Smooth muscle cell (in vitro differentiated cells): ENCODE measurements around the gene IL17B. TPM values are rescaled to one million over a fixed set of nuclear protein-coding genes. Genes with fewer than 3 reads are reported as not detected.

Experiments
- DNase-seq: peaks from one replicate; lab custom pipeline; 2025; ENCODE audit not compliant: unreplicated experiment; lab: John Stamatoyannopoulos, UW
- H2AFZ ChIP-seq: fragments of 200-600 bp; sonication (generic); 2 replicates; pipeline ENCODE4 v1.6.0; 2016; ENCODE audit warnings: antibody characterized with exemption, low read depth, mild to moderate bottlenecking
- H3F3A ChIP-seq: fragments of 200-600 bp; sonication (generic); 2 replicates; pipeline ENCODE4 v1.6.0; 2017; ENCODE audit warnings: antibody characterized with exemption, low read depth
- H3K27ac ChIP-seq: fragments of 200-600 bp; sonication (generic); 2 replicates; pipeline ENCODE4 v1.5.1; 2016; ENCODE audit warnings: low read depth, mild to moderate bottlenecking
- H3K27me3 ChIP-seq: fragments of 200-600 bp; sonication (generic); 2 replicates; pipeline ENCODE4 v1.6.1; 2016; ENCODE audit warnings: low read depth, mild to moderate bottlenecking
- H3K36me3 ChIP-seq: fragments of 200-600 bp; sonication (generic); 2 replicates; pipeline ENCODE4 v1.5.1; 2016; ENCODE audit warnings: low read depth
- H3K4me1 ChIP-seq: fragments of 200-600 bp; sonication (generic); 2 replicates; pipeline ENCODE4 v1.5.1; 2016; ENCODE audit warnings: low read depth
- H3K4me2 ChIP-seq: fragments of 200-600 bp; sonication (generic); 2 replicates; pipeline ENCODE4 v1.6.0; 2016; ENCODE audit warnings: mild to moderate bottlenecking
- H3K4me3 ChIP-seq: fragments of 200-600 bp; sonication (generic); 2 replicates; pipeline ENCODE4 v1.5.1; 2016; ENCODE audit warnings: mild to moderate bottlenecking
- H3K79me2 ChIP-seq: fragments of 200-600 bp; sonication (generic); 2 replicates; pipeline ENCODE4 v1.6.0; 2016; ENCODE audit warnings: low read depth, mild to moderate bottlenecking
- H3K9ac ChIP-seq: fragments of 200-600 bp; sonication (generic); 2 replicates; pipeline ENCODE4 v1.6.0; 2016; ENCODE audit warnings: low read depth
- H3K9me3 ChIP-seq: fragments of 200-600 bp; sonication (generic); replicated peaks from 2 replicates; pipeline ENCODE4 v1.5.1; 2016; ENCODE audit warnings: low read depth
- H4K20me1 ChIP-seq: fragments of 200-600 bp; sonication (generic); 2 replicates; pipeline ENCODE4 v1.6.0; 2016; ENCODE audit warnings: low read depth
- CTCF ChIP-seq: fragments of 200-600 bp; sonication (generic); IDR thresholded peaks from 2 replicates; pipeline ENCODE4 v1.5.1; 2017; ENCODE audit warnings: borderline replicate concordance, mild to moderate bottlenecking, antibody characterized with exemption; ENCODE audit not compliant: insufficient read depth, poor library complexity, severe bottlenecking
- WGBS: methylation state at CpG from one replicate; pipeline ENCODE4 v1.1.7; 2016; ENCODE audit warnings: low lambda C conversion rate; 5-methylcytosine and 5-hydroxymethylcytosine counted together
- polyA plus RNA-seq: library from polyadenylated mRNA; unstranded; fragments of >200 nt; fragmentation: Nextera tagmentation; extraction: Ambion mirVana; gene quantifications from 2 replicates; pipeline ENCODE4 v1.2.1, GENCODE V29; 2016
- total RNA-seq: library from RNA; depleted of rRNA; stranded (reverse); fragments of >200 nt; gene quantifications from 2 replicates; pipeline ENCODE4 v1.2.3, GENCODE V29; 2014

IL17B gene
- total and polyA plus RNA-seq, 2 experiments from 2014 or later: 10.4 to 12.0 TPM

GRCh38 chr5:149358868-149359495 is 20.1 kb downstream of the IL17B start:
- Histone ChIP-seq H3K36me3 (no peaks in the 10 kb centered on the region), H3K4me1 (peaks cover 8% of the 10 kb centered on the region), H3K27me3 (no peaks in the 10 kb centered on the region), H2AFZ (no peak overlapping the region), H3K9me3 (no peaks in the 10 kb centered on the region), H3K9ac (no peak overlapping the region), H3K4me2 (no peak overlapping the region), H3K79me2 (no peaks in the 10 kb centered on the region), H3K4me3 (no peak overlapping the region), H3F3A (peaks cover 13% of the 10 kb centered on the region), H3K27ac (no peak overlapping the region), H4K20me1 (peaks cover 4% of the 10 kb centered on the region)
- DNase-seq: no peak
- TF ChIP-seq CTCF: no peak
- WGBS: 92% methylated on average over 8 of the region's 8 CpGs

GRCh38 chr5:149358294-149358651 is 20.8 kb downstream of the IL17B start:
- Histone ChIP-seq H3K79me2 (no peaks in the 10 kb centered on the region), H3K27me3 (no peaks in the 10 kb centered on the region), H3K9ac (no peak overlapping the region), H2AFZ (peak overlapping the region; percentile 92), H3K4me2 (peak overlapping the region; percentile 98), H3F3A (peaks cover 15% of the 10 kb centered on the region), H3K36me3 (peaks cover 1% of the 10 kb centered on the region), H3K4me1 (peaks cover 8% of the 10 kb centered on the region), H3K9me3 (no peaks in the 10 kb centered on the region), H3K4me3 (peak overlapping the region; percentile 75), H3K27ac (no peak overlapping the region), H4K20me1 (peaks cover 4% of the 10 kb centered on the region)
- no peak for TF ChIP-seq CTCF
- no peak for DNase-seq
- 5% methylated on average over 12 of the region's 18 CpGs for WGBS

GRCh38 chr5:149357370-149358293 is 21.5 kb downstream of the IL17B start, which contains the start of gene PCYOX1L:
Gene PCYOX1L, plus strand, starts transcription at chr5:149358046. Its CDS starts 23 bp downstream, at chr5:149358069.
- Histone ChIP-seq H3K79me2 (no peaks in the 10 kb centered on the region), H2AFZ (peak within 1 kb of the TSS; percentile 92), H3K27ac (no peak within 1 kb of the TSS), H3K27me3 (no peaks in the 10 kb centered on the region), H3K36me3 (peaks cover 7% of the 10 kb centered on the region), H3K9ac (no peak within 1 kb of the TSS), H3K4me1 (peaks cover 8% of the 10 kb centered on the region), H3K9me3 (no peaks in the 10 kb centered on the region), H3K4me2 (peak within 1 kb of the TSS; percentile 98), H4K20me1 (peaks cover 4% of the 10 kb centered on the region), H3F3A (peaks cover 17% of the 10 kb centered on the region), H3K4me3 (peak within 1 kb of the TSS; percentile 75)
- DNase-seq: peak; percentile 65
- 4% methylated on average over 49 of the region's 61 CpGs for WGBS
- no peak for TF ChIP-seq CTCF
